Pancreas (tissue), 10 donors: ENCODE data around the gene ITSN1. TPM values are rescaled to one million over a fixed set of nuclear protein-coding genes. Genes with fewer than 3 reads are reported as not detected.

ENCODE experiments used
- ATAC-seq, 4 donors: fragments of 200-7000 bp; cut with Tn5 transposase; one replicate each; pipeline versions ENCODE4 v1.8.0 to v1.9.1; 2020; ENCODE audit warnings: mild to moderate bottlenecking in 4 of 4, moderate library complexity in 4 of 4
- DNase-seq, 6 donors: peaks; one replicate each; pipeline ENCODE4 v3.0.0-alpha.2; 2020
- FAIRE-seq: peaks from 2 replicates; lab custom pipeline; 2012; peaks lifted over from hg19 to GRCh38; lab: Jason Lieb, UNC
- H3K27ac ChIP-seq, 4 donors: fragments of 200-600 bp; sonication (generic); 1 replicate in 3 of 4; 2 replicates in 1 of 4; pipeline versions ENCODE4 v1.5.0 to v1.8.0; 2020
- H3K27me3 ChIP-seq, 4 donors: fragments of 200-600 bp; one replicate each; pipeline ENCODE4 v1.8.0; 2021
- H3K36me3 ChIP-seq, 3 donors: fragments of 200-600 bp; sonication (generic) in 1 of 3; one replicate each; pipeline versions ENCODE4 v1.5.0 to v1.8.0; 2020 to 2021
- H3K4me1 ChIP-seq, 3 donors: fragments of 200-600 bp; one replicate each; pipeline ENCODE4 v1.8.0; 2021
- H3K4me3 ChIP-seq, 4 donors: fragments of 200-600 bp; sonication (generic) in 2 of 4; one replicate each; pipeline versions ENCODE4 v1.5.0 to v1.8.0; 2020 to 2021
- H3K9me3 ChIP-seq, 4 donors: fragments of 200-600 bp; one replicate each; pipeline ENCODE4 v1.8.0; 2021
- CTCF ChIP-seq, 4 donors: fragments of 200-600 bp; sonication (generic) in 3 of 4; IDR thresholded peaks; one replicate each; pipeline versions ENCODE4 v1.5.0 to v1.8.0; 2021; ENCODE audit warnings: antibody characterized with exemption in 4 of 4
- WGBS, 2 donors: extraction: QIAGEN DNeasy Blood & Tissue Kit; methylation state at CpG; one replicate each; pipeline ENCODE4 v1.1.7; 2013; 5-methylcytosine and 5-hydroxymethylcytosine counted together
- intact Hi-C, 3 donors: fragments of 100-400 bp; cut with DNase I; formaldehyde crosslinking; loops; one replicate each; pipeline versions ENCODE4 v1.11.1 to v1.14.2; 2022
- polyA plus RNA-seq, 2 donors: library from polyadenylated mRNA; stranded (reverse); fragments of 200-250 nt; gene quantifications; one replicate each; pipeline ENCODE4 v1.2.3, GENCODE V29; 2013
- total RNA-seq, 6 donors: library from RNA; stranded (reverse); fragmentation: NEBNext Ultra II Directional in 4 of 6; extraction: Animal tissue kit (Norgen Biotek cat#: 25700) in 4 of 6; gene quantifications; one replicate each; pipeline versions ENCODE4 v1.2.1 to v1.2.4, GENCODE V29; 2021 to 2023
- donor health status: healthy with polysubstance abuse.
- donor health status: DM: no; HTN: no; CAD: no; lungs with moderate emphysema.
- donor health status: DM: no; HTN: no; CAD: no.
- donor health status: control.
- donor health status: control.
- donor health status: Bipolar disorder and iron deficiency.
- donor health status: DM: yes; HTN: yes; CAD: no.
- donor health status: DM: no; HTN: no; CAD: no.
- donor health status: DM: no; HTN: no; CAD: no.
- donor health status: DM: yes; HTN: yes; CAD: no.

Gene ITSN1
- total and polyA plus RNA-seq, 8 donors: 3.5 to 19.4 (median 6.0) TPM

GRCh38 chr21:33754481-33754880, 112.2 kb downstream of the ITSN1 start:
- intact Hi-C loops: no loop called here
- ATAC-seq (peak; percentile 37 to 85 (median 72)), FAIRE-seq (no peak), DNase-seq (peak in 1 of 6 donors; percentile 10)
- Histone ChIP-seq H3K36me3 (no peaks in the 10 kb centered on the region), H3K4me1 (peaks cover 0 to 8% (median 0%) of the 10 kb centered on the region in 3 donors), H3K27me3 (no peaks in the 10 kb centered on the region), H3K27ac (no peak overlapping the region), H3K9me3 (no peaks in the 10 kb centered on the region), H3K4me3 (no peak overlapping the region)
- TF ChIP-seq CTCF (IDR thresholded peaks at IDR 0.05): no peak
- 36 to 43% methylated on average over 4 of the region's 4 CpGs for WGBS, 2 donors

- FAIRE-seq (no peak), DNase-seq (no peak), ATAC-seq (peak in 1 of 4 donors; percentile 15)
- H3K4me1 ChIP-seq: peaks cover 0 to 8% (median 0%) of the 10 kb centered on the region in 3 donors
- H3K27ac ChIP-seq: no peak overlapping the region
- no peaks in the 10 kb centered on the region for H3K9me3 ChIP-seq
- no peak for TF ChIP-seq CTCF (IDR thresholded peaks at IDR 0.05)
- no peaks in the 10 kb centered on the region for H3K27me3 ChIP-seq
- WGBS, 2 donors: 43 to 49% methylated on average over 1 of the region's 1 CpG
- H3K36me3 ChIP-seq: no peaks in the 10 kb centered on the region
- intact Hi-C loops: no loop called here
- H3K4me3 ChIP-seq: no peak overlapping the region
Measured at GRCh38 chr21:33755354-33755753, 113.1 kb downstream of the ITSN1 start.

- H3K4me3 ChIP-seq: no peak overlapping the region
- FAIRE-seq: no peak
Measured at GRCh38 chr21:33760641-33761440, 118.5 kb downstream of the ITSN1 start.

GRCh38 chr21:33761441-33762036, 119.2 kb downstream of the ITSN1 start:
- Histone ChIP-seq H3K4me3 (no peak overlapping the region), H3K9me3 (no peaks in the 10 kb centered on the region), H3K4me1 (no peaks in the 10 kb centered on the region), H3K36me3 (no peaks in the 10 kb centered on the region), H3K27ac (peak overlapping the region in 2 of 4 donors; percentile 59 to 60), H3K27me3 (no peaks in the 10 kb centered on the region)
- TF ChIP-seq CTCF (IDR thresholded peaks at IDR 0.05): no peak
- ATAC-seq (peak in 3 of 4 donors; percentile 61 to 95 (median 91)), DNase-seq (no peak), FAIRE-seq (no peak)
- intact Hi-C loops: no loop called here
- WGBS, 2 donors: 75 to 82% methylated on average over 6 of the region's 6 CpGs

More at GRCh38 chr21:33760641-33761440, 118.5 kb downstream of the ITSN1 start:
- H3K36me3 ChIP-seq: no peaks in the 10 kb centered on the region
- ATAC-seq: peak in 2 of 4 donors; percentile 32 to 45
- no peak for DNase-seq
- TF ChIP-seq CTCF (IDR thresholded peaks at IDR 0.05): no peak
- H3K9me3 ChIP-seq: no peaks in the 10 kb centered on the region
- intact Hi-C loops: no loop called here
- H3K4me1 ChIP-seq: no peaks in the 10 kb centered on the region
- H3K27me3 ChIP-seq: no peaks in the 10 kb centered on the region
- 81 to 85% methylated on average over 9 of the region's 9 CpGs for WGBS, 2 donors
- H3K27ac ChIP-seq: peak overlapping the region in 2 of 4 donors; percentile 59 to 60
